Tibial nerve (tissue), 4 donors: ENCODE results near the gene NKIRAS1. TPM values are rescaled to one million over a fixed set of nuclear protein-coding genes. Genes with fewer than 3 reads are reported as not detected.

ENCODE experiments used
- DNase-seq, 2 donors: peaks; one replicate each; pipeline ENCODE4 v3.0.0-alpha.2; 2019; ENCODE audit warnings: low spot score in 2 of 2
- H3K27ac ChIP-seq, 4 donors: fragments of 200-600 bp; sonication (generic) in 3 of 4; one replicate each; pipeline ENCODE4 v1.5.1; 2017 to 2019; ENCODE audit warnings: mild to moderate bottlenecking in 1 of 4
- H3K27me3 ChIP-seq, 2 donors: fragments of 200-600 bp; sonication (generic) in 1 of 2; one replicate each; pipeline versions ENCODE4 v1.5.1 to v1.6.0; 2017 to 2019
- H3K36me3 ChIP-seq, 3 donors: fragments of 200-600 bp; sonication (generic); one replicate each; pipeline ENCODE4 v1.5.1; 2018 to 2019
- H3K4me1 ChIP-seq, 4 donors: fragments of 200-600 bp; sonication (generic) in 3 of 4; one replicate each; pipeline ENCODE4 v1.5.1; 2017 to 2019
- H3K4me3 ChIP-seq, 4 donors: fragments of 200-600 bp; sonication (generic) in 3 of 4; one replicate each; pipeline ENCODE4 v1.5.1; 2017 to 2019; ENCODE audit warnings: mild to moderate bottlenecking in 1 of 4, moderate library complexity in 1 of 4
- H3K9me3 ChIP-seq, 4 donors: fragments of 200-600 bp; sonication (generic) in 3 of 4; one replicate each; pipeline ENCODE4 v1.5.1; 2017 to 2019
- CTCF ChIP-seq, 5 experiments: fragments of 200-600 bp in 3 of 5; fragments of 450-650 bp in 2 of 5; sonication (generic) in 3 of 5; IDR thresholded peaks; one replicate each; pipeline ENCODE4 v1.5.1; 2016 to 2019; ENCODE audit warnings: antibody characterized with exemption in 5 of 5, mild to moderate bottlenecking in 3 of 5, moderate library complexity in 2 of 5
- EP300 ChIP-seq, 2 donors: sonication (generic); formaldehyde crosslinking; IDR thresholded peaks; one replicate each; pipeline ENCODE4 v1.6.1; 2017; ENCODE audit warnings: antibody characterized with exemption in 2 of 2, mild to moderate bottlenecking in 1 of 2
- POLR2A ChIP-seq, 2 donors: fragments of 450-650 bp; IDR thresholded peaks; one replicate each; pipeline ENCODE4 v1.6.1; 2017; ENCODE audit warnings: antibody characterized with exemption in 2 of 2, mild to moderate bottlenecking in 2 of 2, moderate library complexity in 2 of 2
- WGBS, 2 donors: methylation state at CpG; one replicate each; pipeline ENCODE4 v1.1.5; 2018; 5-methylcytosine and 5-hydroxymethylcytosine counted together
- total RNA-seq, 4 donors: library from RNA; depleted of rRNA; stranded (reverse); fragments of >200 nt; gene quantifications; one replicate each; pipeline ENCODE4 v1.1.0, GENCODE V29; 2016

Gene NKIRAS1
- total RNA-seq, 4 donors from 2014 or later, result 6.6 to 14.9 (median 9.3) TPM

GRCh38 chr3:23894254-23895061 lies 22.3 kb downstream of the NKIRAS1 start:
- no peak overlapping the region for H3K27ac ChIP-seq
- TF ChIP-seq EP300 (IDR thresholded peaks at IDR 0.05) (no peak), CTCF (IDR thresholded peaks at IDR 0.05) (no peak), POLR2A (IDR thresholded peaks at IDR 0.05) (no peak)
- no peaks in the 10 kb centered on the region for H3K4me1 ChIP-seq
- H3K4me3 ChIP-seq, result no peak overlapping the region
- H3K27me3 ChIP-seq, result no peaks in the 10 kb centered on the region
- no peak for DNase-seq
- H3K9me3 ChIP-seq, result no peaks in the 10 kb centered on the region
- peaks cover 0 to 35% (median 0%) of the 10 kb centered on the region in 3 donors for H3K36me3 ChIP-seq
- WGBS, 2 donors, result 84 to 87% methylated on average over 8 of the region's 8 CpGs

- no peak for TF ChIP-seq POLR2A (IDR thresholded peaks at IDR 0.05)
- no peak for TF ChIP-seq CTCF (IDR thresholded peaks at IDR 0.05)
- TF ChIP-seq EP300 (IDR thresholded peaks at IDR 0.05), result no peak
- H3K27ac ChIP-seq, result no peak overlapping the region
- no peaks in the 10 kb centered on the region for H3K9me3 ChIP-seq
- H3K4me1 ChIP-seq, result peaks cover 0 to 13% (median 0%) of the 10 kb centered on the region in 4 donors
- H3K36me3 ChIP-seq, result peaks cover 0 to 17% (median 0%) of the 10 kb centered on the region in 3 donors
- no peaks in the 10 kb centered on the region for H3K27me3 ChIP-seq
- no peak overlapping the region for H3K4me3 ChIP-seq
- whole genome bisulfite sequencing, 2 donors, result 60 to 61% methylated on average over 5 of the region's 5 CpGs
- DNase-seq, result no peak
Measured at GRCh38 chr3:23889950-23890349, 26.8 kb downstream of the NKIRAS1 start.

GRCh38 chr3:23889386-23889785 lies 27.4 kb downstream of the NKIRAS1 start:
- TF ChIP-seq POLR2A (IDR thresholded peaks at IDR 0.05) (no peak), CTCF (IDR thresholded peaks at IDR 0.05) (no peak), EP300 (IDR thresholded peaks at IDR 0.05) (no peak)
- Histone ChIP-seq H3K27ac (no peak overlapping the region), H3K4me1 (peaks cover 0 to 13% (median 0%) of the 10 kb centered on the region in 4 donors), H3K27me3 (no peaks in the 10 kb centered on the region), H3K4me3 (no peak overlapping the region), H3K36me3 (peaks cover 0 to 17% (median 0%) of the 10 kb centered on the region in 3 donors), H3K9me3 (no peaks in the 10 kb centered on the region)
- WGBS, 2 donors, result 77 to 81% methylated on average over 2 of the region's 2 CpGs
- no peak for DNase-seq

GRCh38 chr3:23888617-23889228 lies 28.1 kb downstream of the NKIRAS1 start:
- no peak for TF ChIP-seq EP300 (IDR thresholded peaks at IDR 0.05)
- peak; percentile 71 to 93 (median 82) for TF ChIP-seq CTCF (IDR thresholded peaks at IDR 0.05)
- no peak for TF ChIP-seq POLR2A (IDR thresholded peaks at IDR 0.05)
- DNase-seq, result peak in 1 of 2 donors; percentile 71
- H3K4me1 ChIP-seq, result peaks cover 0 to 13% (median 0%) of the 10 kb centered on the region in 4 donors
- H3K27ac ChIP-seq, result peak overlapping the region in 1 of 4 donors; percentile 16
- H3K27me3 ChIP-seq, result no peaks in the 10 kb centered on the region
- no peaks in the 10 kb centered on the region for H3K9me3 ChIP-seq
- H3K36me3 ChIP-seq, result peaks cover 0 to 13% (median 0%) of the 10 kb centered on the region in 3 donors
- 52 to 54% methylated on average over 3 of the region's 3 CpGs for WGBS, 2 donors
- H3K4me3 ChIP-seq, result no peak overlapping the region

- H3K4me1 ChIP-seq, result peaks cover 0 to 13% (median 0%) of the 10 kb centered on the region in 4 donors
- 88 to 92% methylated on average over 3 of the region's 3 CpGs for WGBS, 2 donors
- H3K27ac ChIP-seq, result no peak overlapping the region
- H3K4me3 ChIP-seq, result no peak overlapping the region
- TF ChIP-seq EP300 (IDR thresholded peaks at IDR 0.05), result no peak
- TF ChIP-seq CTCF (IDR thresholded peaks at IDR 0.05), result no peak
- TF ChIP-seq POLR2A (IDR thresholded peaks at IDR 0.05), result no peak
- no peak for DNase-seq
- H3K36me3 ChIP-seq, result peaks cover 0 to 15% (median 0%) of the 10 kb centered on the region in 3 donors
- peaks cover 0 to 2% (median 0%) of the 10 kb centered on the region in 4 donors for H3K9me3 ChIP-seq
- no peaks in the 10 kb centered on the region for H3K27me3 ChIP-seq
Measured at GRCh38 chr3:23886311-23886710, 30.5 kb downstream of the NKIRAS1 start.
